Measurements from ENCODE around the gene S100A3.
"Not testable (repeated sequence)": the region's sequence is repeated elsewhere in the genome, so short reads cannot be mapped to it uniquely, and the experiment has no call there.

S100A3 gene

DNA sequence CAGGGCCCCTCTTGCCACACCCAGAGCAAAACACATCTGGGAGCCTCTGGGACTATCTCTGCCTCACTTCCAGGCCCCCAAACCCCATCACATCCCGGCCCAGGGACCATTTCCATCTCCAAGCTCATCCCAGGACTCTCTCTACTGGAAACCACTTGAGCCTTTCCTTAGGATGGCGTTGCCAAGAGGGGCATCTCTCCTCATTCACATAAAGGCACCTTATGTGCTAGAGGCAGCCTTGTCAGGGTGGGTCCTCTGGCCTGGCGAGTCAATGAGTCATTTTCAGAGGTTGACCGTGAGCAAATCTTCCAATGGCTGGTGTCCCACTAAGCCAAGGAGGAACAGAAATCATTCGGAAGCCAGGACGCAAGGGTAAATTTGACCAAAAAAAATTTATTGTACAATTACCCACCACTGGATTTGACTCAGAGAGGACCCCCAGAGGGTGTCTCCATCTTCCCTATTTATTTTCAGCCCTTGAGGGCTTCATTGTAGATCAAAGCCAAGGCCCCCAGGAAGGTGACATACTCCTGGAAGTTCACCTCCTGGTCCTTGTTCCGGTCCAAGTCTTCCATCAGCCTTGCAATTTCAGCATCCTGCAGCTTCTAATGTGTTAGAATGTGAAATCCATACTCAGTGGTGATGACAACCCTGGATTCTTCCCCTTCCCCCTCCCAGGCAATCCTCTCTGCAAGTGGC is 14.7 kb downstream of the S100A3 start:
- DNase-seq: no peak

DNA sequence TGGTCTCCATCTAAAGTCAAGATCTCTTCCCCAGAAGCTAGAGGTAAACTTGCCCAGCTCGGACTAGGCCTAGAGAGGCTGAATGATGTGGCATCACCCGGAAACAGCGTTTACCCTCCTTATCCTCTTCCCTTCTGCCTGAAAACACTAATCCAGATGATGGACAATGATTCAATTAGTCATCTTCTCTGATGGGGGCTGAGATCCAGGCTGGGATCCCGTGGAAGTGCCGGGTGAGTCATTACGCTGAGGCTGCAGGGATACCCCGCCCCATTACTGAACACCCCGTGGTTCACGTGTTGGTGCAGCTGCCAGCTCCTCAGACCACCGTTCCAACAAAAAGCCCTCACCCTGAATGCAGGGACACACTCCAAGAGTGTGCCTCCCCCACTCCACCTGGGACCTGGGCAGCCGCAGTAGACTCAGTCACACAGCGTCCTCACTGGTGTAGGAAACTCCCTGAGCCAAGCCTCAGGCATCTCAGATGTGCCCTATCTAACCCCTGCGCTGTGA is 15.3 kb downstream of the S100A3 start:
- DNase-seq: no peak

DNA sequence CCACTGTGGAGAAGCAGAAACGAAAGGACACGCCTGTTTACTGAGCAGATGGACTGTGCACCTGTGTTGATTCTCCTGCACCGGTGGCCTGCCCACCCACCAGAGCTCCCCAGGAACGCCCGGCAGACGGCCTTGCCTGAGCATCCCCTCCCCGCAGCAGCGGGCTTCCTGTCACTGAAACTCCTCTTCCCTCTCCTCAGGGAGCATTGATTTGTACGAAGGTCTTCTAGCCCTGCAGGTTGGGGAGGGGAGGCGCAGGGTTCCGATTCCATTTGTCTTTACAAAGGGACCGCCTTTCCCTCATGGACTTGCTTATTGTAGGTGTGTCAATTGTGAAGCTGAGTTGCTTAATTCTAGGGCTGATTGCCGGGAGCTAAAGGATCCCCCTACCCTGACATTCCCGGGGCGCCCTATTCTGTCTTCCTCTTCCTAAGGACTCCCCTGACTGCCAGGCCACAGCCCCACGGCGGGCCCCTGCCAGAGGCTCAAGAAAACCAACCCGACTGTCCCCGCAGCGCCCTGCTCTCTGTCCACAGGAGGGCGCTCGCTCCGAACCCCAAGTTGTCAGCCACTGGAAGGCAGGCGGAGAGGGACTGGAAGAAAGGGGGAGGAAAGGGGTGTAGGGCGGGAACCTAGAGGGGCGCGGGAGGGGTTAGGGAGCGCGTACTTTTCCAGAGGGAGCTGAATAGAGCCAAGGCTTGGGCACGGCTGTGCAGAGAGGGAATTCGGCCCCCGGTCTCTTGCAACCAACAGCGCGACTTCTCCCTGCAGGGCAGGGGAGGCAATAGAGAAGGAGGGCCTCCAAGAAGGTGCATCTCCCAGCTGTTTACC is 16.1 kb downstream of the S100A3 start:
- peak; percentile 84 for DNase-seq

DNA sequence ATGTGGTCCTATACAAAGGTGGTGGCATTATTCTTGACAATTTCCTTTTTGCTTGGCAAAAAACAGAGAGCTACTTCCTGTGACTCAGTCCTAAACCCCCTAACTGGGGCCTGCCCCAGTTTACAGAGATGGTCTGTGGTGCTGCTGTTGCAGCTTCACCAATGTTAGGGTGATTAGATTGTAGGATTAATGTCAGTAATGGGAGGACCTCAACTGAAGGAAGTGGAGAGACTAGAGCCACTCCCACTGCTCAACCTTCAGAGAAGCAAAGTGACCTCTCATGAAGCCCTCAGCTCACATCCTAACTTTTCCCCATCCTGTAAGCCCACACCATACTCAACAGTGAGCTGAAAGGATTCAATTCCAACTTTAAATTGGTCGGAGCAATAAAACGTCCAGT is 16.9 kb downstream of the S100A3 start:
- no peak for DNase-seq

DNA sequence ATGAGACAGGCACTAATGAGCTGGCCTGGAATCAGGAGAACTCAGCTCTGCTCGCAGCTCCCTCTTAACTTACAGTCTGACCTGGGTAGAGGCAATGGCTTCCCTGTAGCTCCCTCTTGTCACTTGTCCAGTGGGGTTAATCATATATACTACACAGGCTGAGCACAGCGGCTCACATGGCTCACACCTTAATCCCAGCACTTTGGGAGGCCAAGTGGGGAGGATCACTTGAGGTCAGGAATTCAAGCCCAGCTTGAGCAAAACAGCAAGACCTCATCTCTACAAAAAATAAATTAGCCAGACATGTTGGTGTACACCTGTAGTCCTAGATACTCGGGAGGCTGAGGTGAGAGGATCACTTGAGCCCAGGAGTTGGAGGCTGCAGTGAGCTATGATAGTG is 17.4 kb downstream of the S100A3 start:
- DNase-seq: no peak

DNA sequence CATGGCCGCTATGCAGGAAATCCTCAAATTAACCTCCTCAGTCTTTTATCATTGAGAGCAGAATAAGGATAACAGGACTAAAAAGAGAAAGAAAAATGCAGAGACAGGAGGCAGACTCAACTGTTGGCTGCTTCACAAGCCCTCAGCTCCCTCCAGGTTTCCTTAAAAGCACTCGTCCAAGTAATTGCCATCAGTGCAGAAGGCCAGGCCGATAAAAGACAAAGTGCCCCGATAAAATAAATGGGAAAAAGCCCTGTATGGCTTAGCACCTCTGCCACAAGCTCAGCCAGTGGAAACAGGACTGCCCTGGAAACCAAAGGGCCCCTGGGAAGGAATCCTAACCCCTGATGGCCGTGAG is 21.4 kb downstream of the S100A3 start:
- no peak for DNase-seq

DNA sequence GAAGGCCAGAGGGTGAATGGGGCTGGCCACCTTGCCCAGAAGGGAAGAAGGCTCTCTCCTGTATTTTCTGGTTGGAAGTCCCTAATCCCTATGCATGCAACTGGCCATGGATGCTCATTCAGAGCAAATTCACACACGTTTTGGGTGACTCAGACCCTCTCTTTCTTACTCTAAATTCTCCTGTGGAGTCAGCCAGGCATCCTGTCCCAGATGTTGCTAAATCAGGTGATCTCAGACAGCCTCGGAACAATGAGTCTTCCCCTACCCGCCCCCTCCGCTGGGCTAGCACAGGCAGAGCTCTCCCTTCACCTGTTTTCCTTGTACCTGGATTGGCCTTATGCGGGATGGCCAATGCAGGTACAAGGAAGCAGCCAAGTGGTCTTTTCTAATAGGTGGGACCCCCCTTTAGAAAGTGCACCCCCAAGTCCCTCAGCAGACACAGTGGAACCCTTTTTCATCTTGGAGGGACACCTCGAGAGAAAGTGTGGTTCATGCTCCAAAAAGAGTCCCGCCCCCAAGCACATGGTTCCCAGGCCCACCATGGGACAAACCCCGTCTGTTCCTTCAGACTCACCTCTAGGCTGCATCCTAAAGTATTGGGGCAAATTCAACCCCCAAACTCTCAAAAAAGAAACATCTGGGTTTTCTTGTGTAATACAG is 21.9 kb downstream of the S100A3 start:
- DNase-seq: no peak

DNA sequence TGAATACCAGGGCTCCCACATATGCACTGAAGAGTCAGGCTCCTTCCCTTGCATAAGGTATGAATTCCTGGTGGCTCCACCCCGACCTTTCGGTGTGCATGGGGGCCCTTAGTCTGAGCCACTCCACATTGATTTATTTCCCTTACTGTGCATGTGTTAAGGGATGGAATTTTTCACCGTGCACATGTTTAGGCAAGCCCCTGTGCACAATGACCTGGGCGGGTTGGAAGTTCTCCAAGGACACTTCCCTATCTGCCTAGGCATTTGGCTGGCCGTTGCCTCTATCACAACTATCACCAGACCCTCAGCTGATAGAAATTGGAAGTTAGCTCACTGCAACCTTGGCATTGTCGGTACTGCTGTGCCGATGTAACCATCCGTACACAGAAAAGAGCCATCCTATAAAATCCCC is 22.9 kb downstream of the S100A3 start:
- DNase-seq: no peak

DNA sequence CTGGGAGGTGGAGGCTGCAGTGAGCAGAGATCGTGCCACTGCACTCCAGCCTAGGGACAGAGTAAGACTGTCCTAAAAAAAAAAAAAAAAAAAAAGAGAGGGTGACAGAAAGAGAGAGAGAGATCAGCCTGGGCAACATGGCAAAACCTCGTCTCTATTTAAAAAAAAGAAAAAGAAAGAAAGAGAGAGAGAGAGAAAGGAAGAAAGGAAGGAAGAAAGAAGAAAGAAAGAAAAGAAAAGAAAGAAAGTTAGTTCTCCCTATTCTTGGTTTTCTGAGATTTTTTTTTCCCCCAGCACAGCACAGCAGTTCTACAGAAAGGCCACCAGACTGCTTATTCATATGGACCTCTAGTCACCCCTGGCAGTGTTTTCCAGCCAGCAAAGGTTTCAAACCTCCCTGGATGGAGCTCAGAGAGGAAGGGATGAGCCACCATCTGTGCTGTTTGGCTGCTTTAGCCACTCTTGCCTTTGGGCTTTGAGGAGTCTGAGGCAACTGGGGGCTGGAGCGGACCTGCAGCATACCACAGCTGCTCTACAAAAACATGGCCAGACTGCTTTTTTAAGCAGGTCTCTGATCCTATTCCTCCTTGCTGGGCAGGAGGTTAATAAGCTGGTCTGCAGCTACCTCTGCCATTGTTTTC is 23.9 kb downstream of the S100A3 start:
- no peak for DNase-seq

DNA sequence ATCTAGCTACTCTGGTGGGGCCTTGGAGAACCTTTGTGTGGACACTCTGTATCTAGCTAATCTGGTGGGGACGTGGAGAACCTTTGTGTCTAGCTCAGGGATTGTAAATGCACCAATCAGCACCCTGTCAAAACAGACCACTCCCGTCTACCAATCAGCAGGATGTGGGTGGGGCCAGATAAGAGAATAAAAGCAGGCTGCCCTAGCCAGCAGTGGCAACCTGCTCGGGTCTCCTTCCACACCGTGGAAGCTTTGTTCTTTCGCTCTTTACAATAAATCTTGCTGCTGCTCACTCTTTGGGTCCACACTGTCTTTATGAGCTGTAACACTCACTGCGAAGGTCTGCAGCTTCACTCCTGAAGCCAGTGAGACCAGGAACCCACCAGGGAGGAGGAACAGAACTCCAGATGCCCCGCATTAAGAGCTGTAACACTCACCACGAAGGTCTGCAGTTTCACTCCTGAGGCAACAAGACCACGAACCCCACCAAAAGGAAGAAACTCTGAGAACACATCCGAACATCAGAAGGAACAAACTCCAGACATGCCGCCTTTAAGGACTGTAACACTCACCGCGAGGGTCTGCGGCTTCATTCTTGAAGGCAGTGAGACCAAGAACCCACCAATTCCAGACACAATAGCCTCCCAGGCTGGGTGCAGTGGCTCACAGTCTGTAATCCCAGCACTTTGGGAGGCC is 26.6 kb downstream of the S100A3 start:
- DNase-seq: not testable (repeated sequence)

DNA sequence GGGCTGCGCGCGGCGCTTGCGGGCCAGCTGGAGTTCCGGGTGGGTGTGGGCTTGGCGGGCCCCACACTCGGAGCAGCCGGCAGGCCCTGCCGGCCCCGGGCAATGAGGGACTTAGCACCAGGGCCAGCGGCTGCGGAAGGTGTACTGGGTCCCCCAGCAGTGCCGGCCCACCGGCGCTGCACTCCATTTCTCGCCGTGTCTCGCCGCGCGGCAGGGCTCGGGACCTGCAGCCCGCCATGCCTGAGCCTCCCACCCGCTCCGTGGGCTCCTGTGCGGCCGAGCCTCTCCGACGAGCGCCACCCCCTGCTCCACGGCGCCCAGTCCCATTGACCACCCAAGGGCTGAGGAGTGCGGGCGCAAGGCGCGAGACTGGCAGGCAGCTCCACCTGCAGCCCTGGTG is 27.2 kb downstream of the S100A3 start:
- not testable (repeated sequence) for DNase-seq

DNA sequence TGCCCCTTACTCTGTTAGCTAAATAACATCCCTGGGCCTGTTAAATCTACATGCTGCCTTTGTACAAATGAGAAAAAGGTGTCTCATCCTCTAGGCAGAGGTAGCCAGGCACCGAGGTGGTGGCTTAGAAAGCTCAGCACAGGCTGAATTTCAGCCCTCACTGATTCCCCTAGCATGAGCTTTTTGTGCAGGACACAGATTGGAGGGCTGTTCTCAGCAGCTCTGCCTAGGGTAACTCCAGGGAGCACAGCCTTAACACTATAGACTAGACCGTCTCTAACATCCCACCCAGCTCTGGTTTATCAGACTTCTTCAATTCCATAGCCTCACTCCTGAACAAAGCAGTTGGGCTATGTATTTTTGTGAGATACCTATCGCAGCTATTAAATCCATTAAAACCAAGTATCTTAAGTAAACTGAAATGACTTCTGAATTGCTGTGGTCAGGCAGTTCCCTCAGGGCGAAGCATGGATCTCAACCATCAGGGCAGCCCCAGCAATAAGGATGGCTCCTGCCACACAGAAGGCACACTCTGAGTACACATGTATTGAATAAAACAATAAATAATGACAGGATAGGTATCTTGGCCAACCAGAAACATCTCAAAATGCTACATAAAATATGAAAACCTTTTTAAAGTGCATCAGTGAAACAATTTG is 28.1 kb downstream of the S100A3 start:
- DNase-seq: no peak

DNA sequence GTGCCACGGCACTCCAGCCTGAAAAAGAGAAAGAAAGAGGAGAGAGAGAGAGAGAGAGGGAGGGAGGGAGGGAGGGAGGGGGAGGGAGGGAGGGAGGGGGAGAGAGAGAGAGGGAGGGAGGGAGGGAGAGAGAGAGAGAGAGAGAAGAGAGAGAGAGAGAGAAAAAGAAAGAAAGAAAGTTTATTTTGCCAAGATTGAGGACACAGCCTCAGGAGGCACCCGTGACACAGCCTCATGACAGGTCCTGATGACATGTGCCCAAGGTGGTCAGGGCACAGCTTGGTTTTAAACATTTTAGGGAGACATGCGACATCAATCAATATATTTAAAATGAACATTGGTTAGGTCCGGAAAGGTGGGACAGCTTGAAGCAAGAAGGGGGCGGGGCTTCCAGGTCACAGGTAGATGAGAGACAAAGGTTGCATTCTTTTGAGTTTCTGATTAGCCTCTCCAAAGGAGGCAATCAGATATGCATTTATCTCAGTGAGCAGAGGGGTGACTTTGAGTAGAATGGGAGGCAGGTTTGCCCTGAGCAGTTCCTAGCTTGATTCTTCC is 28.8 kb downstream of the S100A3 start:
- DNase-seq: not testable (repeated sequence)

DNA sequence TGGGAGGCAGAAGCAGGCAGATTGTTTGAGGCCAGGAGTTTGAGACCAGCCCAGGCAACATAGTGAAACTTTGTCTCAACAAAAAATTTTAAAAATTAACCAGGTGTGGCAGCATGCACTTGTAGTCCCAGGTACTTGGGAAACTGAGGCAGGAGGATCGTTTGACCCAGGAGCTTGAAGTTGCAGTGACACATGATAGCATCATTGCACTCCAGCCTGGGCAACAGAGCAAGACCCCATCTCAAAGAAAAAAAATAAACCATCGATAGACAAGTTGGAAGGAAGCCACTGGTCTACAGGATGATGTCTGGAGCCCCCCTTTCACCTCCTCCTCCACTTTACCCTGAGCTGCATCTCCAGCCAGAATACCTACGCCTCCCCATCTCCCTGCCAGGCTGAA is 29.8 kb downstream of the S100A3 start:
- no peak for DNase-seq

DNA sequence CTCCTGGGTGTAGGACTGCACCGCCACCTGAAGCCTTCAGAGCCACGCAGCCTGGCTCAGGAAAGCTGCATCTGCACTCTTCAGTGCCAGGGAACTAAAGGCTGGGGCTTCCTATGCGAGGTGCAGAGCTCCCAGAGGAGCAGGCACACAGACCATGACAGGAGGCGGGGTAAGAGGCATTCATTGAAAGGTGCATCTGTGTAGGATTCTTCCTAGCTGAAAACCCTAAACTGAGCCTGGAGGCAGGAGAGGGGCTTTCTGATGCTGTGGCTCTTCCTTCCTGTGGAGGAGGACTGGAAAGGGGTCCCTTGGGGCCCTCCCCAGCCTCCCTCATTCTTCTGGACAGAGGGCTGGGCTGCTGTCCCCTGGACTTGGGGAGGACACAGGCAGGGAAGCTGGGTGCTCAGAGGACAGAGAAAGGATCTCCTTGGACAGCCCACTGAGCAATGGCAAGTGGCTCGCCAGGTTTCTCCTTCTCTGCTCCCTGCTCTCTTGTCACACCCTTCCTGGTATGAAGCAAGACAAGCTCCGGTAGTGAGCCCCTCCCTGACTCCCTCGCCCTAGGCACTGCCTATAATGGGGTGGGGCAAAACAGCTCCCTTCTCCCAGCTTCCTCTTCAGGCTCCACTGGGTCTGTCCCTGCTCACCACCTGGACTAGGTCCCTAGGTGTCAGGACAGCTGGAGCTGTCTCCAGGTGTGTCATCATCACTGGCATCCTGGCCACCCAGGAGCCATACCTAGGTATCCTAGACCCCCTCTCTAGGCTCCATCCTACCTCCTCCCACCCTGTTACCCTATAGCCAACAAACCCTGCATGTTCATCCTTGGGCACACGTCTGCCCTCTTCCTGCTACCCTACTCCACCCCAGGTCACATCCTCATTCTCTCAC is 33.3 kb downstream of the S100A3 start:
- no peak for DNase-seq

DNA sequence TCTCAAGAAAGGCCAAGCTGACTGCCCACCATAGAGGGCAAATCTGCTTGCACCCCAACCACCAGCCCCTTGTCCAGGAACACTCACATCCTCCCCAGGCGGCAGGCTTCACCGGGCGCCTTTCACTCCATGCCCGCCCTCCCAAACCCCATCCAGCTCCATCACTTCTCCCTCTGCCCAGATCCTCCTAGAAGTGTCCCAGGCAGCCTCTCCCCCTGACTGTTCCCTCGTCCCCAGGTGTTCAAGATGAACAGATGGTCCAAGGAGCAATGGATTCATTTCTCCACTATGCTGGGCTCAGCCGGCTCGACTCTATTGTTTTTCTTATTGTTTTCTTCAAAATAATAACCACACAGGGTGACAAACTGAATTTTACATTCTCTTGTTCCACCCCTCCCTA is 35.4 kb downstream of the S100A3 start:
- no peak for DNase-seq

DNA sequence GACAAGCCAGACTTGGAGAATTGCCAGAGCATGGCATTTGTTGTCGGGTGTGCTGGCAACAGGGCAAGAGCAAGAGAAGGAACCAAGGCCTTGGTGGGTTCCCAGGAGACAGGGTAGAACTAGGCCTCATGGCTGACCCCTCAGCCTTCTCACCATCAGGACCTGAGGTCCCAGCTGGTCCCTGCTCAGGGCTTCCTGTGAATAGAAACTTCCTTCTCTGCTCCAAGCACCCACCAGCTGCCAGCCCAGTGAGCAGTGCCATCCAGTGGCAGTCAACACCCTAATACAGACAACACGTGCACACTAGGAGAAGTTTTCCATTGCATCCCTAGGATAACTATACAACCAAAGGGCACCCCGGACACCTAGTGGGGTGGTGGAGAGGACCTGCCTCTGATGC is 36.0 kb downstream of the S100A3 start:
- DNase-seq: no peak

DNA sequence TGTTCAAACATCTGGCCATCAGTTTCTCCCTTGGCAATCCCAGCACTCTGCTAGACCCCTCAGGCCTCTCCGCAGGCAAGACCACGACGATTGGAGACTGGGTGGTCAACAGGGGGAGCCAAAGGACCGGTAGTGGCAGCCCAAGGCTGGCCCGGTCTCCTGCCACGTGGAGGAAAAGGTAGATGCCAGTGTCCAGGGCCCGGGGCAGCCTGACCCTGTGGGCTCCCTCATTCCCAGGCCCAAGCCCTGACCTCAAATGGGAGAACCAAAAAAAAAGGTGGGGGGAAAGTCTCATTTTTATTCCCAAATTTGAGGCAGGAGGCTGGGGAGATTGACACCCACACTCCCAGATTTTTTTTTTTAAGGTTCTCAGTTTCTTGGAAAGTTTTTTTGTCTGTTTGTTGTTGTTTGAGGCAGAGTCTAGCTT is 38.1 kb downstream of the S100A3 start:
- peak; percentile 68 for DNase-seq

DNA sequence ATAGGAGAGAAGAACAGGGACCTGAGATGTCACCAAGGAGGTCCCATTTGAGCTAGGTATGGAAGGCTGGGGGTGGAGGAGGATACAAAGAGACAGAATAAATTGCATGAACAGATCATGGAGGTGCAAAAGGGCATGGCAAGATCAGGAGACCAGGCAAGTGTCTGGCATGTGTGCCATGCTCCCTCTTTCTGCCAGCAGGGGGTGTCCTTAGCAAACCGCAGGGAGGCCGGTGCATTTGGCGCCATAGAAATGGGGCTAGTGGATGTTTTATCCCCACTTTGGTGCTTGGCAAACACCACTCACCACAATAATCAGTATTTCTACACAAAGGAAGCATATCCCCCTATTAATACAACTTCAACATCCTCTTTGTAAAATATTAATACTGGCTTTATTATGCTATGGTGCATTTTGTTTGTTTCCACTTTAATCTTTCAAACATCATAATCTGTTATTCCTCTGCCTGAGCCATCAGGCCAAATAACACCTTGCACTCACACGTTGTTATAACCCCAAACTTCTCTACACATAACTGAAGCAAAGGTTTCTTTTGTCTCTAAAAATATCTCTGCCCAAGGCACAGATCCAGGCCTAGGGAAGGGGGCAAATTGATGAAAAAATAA is 39.2 kb downstream of the S100A3 start:
- no peak for DNase-seq

DNA sequence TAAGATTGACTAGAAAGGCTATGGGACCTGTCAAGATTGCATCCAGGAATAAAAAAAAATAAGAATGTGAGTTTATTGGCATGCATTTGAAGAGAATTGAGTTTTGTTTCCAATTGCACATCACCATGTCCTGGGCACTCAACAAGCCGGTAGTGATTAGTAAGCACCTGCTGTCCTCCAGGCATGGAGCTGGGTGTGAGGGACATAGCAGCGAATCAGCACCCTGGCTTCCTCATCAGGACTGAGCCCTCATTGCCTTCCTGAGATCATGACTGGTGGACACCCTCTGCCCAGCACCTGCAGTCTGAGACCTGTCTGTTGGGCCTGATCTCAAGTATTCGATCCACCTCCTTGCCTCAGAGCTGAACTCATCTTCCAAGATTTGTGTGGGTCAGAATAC is 40.0 kb downstream of the S100A3 start:
- DNase-seq: no peak
